GM12865 (cell line): ENCODE data around the gene PCDHA3.
"Not testable (repeated sequence)": the region's sequence is repeated elsewhere in the genome, so short reads cannot be mapped to it uniquely, and the experiment has no call there.

Experiments used
- DNase-seq: peaks from one replicate; pipeline ENCODE4 v3.0.0; 2010; ENCODE audit warnings: low read depth
- H3K4me3 ChIP-seq: 2 replicates; pipeline ENCODE4 v1.5.1; 2011; ENCODE audit warnings: mild to moderate bottlenecking, low read depth, low read length, control low read depth
- TF ChIP-seq, protein P1 (sequence below): IDR thresholded peaks from 2 replicates; pipeline ENCODE4 v1.5.1; 2011; ENCODE audit warnings: low read length, control low read depth, low read depth, inconsistent platforms; ENCODE audit not compliant: insufficient read depth; ENCODE audit errors: missing control alignments

Gene PCDHA3

DNA sequence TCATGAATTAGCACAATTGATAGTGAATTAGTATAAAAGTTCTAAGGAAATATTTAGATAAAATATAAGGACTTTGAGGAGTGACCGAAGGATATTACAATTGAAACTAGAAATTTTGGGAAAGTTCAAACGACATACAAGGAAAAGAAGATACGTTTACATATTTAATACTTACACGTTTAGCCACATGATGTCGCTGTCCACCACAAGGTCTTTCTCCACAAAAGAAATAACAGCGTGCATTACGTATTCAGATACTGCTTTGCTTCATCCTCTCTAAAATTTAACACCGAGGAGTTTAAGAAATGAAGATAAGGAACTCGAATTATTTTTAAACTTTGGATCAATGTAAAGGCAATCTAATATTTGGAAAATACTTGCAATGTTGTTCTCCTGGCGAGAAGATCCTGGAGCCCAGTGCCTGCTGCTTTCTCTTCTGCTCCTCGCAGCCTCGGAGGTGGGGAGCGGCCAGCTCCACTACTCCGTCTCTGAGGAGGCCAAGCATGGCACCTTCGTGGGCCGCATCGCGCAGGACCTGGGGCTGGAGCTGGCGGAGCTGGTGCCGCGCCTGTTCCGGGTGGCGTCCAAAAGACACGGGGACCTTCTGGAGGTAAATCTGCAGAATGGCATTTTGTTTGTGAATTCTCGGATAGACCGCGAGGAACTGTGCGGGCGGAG lies at the start of gene PCDHA3:
PCDHA3 (plus strand) TSS at position 242 of the 678 bp plus-strand sequence.
- TF ChIP-seq, protein P1, sequence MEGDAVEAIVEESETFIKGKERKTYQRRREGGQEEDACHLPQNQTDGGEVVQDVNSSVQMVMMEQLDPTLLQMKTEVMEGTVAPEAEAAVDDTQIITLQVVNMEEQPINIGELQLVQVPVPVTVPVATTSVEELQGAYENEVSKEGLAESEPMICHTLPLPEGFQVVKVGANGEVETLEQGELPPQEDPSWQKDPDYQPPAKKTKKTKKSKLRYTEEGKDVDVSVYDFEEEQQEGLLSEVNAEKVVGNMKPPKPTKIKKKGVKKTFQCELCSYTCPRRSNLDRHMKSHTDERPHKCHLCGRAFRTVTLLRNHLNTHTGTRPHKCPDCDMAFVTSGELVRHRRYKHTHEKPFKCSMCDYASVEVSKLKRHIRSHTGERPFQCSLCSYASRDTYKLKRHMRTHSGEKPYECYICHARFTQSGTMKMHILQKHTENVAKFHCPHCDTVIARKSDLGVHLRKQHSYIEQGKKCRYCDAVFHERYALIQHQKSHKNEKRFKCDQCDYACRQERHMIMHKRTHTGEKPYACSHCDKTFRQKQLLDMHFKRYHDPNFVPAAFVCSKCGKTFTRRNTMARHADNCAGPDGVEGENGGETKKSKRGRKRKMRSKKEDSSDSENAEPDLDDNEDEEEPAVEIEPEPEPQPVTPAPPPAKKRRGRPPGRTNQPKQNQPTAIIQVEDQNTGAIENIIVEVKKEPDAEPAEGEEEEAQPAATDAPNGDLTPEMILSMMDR, result no peak
- no peak for DNase-seq
- no peak within 1 kb of the TSS for H3K4me3 ChIP-seq

DNA sequence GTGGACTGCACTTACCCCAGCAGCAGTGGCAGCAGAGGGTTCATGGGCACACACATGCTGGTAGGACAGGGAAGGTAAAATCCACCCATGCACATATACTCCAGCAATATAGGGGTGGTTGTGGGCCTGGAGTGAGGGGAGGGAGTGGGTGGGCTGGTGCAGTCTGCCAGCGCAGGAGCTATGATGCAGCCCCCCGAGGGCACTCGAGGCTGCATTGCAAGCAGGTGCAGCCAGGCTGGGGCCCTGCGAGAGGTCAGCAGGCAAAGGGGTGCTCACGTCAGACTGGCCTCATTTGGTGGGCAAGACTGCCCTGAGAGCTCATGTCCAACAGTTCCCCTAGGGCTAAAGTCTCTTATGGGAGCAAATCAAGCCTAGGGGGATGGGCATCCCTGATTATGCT lies 47.3 kb upstream of the PCDHA3 start:
- no peak for DNase-seq
- TF ChIP-seq, protein P1, result no peak
- H3K4me3 ChIP-seq, result no peak overlapping the region

DNA sequence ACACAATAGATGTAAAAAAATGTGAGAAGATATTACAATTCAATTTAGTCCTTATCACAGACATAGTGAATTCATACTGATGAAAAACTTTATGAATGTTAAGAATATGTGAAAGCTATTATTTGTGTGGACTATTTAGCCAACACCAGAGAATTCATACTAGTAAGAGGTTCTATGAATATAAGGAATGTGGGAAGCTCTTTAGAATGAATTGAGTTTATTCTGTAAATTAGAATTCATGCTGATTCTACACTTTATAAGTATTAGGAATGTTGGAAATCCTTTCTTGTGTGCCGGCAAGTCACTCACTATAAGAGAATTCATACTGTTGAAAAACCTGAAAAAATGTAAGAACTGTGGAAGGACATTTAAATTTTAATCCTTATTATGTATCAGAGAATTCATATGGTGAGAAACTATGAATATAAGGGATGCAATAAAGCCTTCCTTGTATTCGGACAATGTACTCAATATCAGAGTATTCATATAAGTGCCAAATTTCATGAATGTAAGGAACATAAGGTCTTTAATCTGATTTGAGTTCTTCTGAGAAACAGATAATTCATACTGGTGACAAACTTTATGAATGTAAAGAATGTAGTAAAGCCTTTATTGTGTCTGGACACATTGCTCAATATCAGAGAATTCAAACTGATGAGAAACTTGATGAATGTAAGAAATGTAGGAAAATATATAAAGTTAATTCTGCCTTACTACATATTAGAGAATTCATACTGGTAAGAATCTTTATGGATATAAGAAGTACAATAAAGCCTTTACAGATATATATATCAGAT lies 36.5 kb upstream of the PCDHA3 start:
- DNase-seq, result no peak
- TF ChIP-seq, protein P1, result no peak
- H3K4me3 ChIP-seq, result no peak overlapping the region

DNA sequence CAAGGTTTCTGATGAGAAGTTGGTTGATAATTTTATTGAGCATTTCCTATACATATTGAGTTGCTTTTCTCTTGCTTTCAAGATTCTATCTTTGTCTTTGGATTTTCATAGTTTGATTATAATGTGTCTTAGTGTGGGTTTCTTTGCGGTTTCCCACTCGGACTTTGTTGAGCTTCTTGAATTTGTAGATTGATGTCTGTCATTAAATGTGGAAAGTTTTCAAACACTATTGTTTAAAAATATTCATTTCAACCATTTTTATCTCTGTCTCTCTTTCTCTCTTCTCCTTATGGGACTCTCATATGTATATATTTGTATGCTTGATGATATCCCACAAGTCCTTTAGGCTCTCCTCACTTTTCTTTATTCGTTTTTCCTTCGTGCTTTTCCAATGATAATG lies 33.4 kb upstream of the PCDHA3 start:
- TF ChIP-seq, protein P1, result no peak
- H3K4me3 ChIP-seq, result no peak overlapping the region
- no peak for DNase-seq

DNA sequence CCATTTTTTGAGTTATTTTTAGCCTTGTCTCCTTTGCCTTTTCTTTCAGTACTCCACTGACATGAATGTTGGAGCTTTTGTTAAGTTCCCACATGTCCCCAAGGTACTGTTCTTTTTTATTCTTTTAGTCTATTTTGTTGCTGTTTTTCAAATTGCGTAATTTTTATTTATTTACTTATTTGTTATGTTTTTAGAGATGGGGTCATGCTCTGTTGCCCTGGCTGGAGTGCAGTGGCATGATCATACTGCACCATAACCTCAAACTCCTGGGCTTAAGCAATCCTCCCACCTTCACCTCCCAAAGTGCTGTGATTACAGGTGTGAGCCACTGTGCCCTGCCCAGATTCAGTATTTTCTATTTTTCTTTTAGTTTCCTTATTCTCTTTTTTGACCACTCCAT lies 20.3 kb upstream of the PCDHA3 start:
- no peak for DNase-seq
- TF ChIP-seq, protein P1, result no peak
- no peak overlapping the region for H3K4me3 ChIP-seq

DNA sequence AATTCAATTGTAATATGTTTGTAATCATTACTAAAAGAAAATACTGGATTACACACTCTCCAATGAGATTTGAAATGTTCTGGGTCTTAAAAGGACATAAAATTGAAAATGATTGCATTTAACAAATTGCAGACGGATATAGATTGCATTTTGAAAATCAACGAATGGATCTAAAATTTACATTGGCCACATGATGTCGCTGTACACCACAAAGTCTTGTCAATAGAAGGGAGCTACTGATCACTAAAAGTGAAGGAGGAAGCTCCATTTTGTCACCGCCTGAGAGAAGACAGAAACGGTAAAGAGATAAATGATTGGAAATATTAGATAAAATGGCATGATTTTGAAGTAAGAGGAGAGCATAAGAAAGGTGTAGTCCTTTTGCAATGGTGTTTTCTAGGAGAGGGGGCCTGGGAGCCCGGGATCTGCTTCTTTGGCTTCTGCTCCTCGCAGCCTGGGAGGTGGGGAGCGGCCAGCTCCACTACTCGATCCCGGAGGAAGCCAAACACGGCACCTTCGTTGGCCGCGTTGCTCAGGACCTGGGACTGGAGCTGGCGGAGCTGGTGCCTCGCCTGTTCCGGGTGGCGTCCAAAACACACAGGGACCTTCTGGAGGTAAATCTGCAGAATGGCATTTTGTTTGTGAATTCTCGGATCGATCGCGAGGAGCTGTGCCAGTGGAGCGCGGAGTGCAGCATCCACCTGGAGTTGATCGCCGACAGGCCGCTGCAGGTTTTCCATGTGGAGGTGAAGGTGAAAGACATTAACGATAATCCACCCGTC lies 14.8 kb upstream of the PCDHA3 start, which contains the start of gene PCDHA1:
PCDHA1 (plus strand) TSS at position 236 of the 782 bp plus-strand sequence.
- no peak for DNase-seq
- no peak within 1 kb of the TSS for H3K4me3 ChIP-seq
- TF ChIP-seq, protein P1, result no peak

DNA sequence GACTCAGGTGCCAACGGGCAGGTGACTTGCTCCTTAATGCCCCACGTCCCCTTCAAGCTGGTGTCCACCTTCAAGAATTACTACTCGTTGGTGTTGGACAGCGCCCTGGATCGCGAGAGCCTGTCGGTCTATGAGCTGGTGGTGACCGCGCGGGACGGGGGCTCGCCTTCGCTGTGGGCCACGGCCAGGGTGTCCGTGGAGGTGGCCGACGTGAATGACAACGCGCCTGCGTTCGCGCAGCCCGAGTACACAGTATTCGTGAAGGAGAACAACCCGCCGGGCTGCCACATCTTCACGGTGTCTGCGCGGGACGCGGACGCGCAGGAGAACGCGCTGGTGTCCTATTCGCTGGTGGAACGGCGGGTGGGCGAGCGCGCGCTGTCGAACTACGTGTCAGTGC lies 13.4 kb upstream of the PCDHA3 start:
- not testable (repeated sequence) for DNase-seq

DNA sequence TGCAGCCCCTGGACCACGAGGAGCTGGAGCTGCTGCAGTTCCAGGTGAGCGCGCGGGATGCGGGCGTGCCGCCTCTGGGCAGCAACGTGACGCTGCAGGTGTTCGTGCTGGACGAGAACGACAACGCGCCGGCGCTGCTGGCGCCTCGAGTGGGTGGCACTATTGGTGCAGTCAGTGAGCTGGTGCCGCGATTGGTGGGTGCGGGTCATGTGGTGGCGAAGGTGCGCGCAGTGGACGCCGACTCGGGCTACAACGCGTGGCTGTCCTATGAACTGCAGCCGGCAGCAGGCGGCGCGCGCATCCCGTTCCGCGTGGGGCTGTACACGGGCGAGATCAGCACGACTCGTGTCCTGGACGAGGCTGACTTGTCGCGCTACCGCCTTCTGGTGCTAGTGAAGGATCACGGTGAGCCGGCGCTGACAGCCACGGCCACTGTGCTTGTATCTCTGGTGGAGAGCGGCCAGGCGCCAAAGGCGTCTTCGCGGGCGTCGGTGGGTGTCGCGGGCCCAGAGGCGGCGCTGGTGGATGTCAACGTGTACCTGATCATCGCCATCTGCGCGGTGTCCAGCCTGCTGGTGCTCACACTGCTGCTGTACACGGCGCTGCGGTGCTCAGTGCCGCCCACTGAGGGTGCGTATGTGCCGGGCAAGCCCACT lies 12.9 kb upstream of the PCDHA3 start:
- not testable (repeated sequence) for H3K4me3 ChIP-seq, DNase-seq

More for the DNA sequence above, 13.4 kb upstream of the PCDHA3 start:
- H3K4me3 ChIP-seq, result not testable (repeated sequence)
